ENCODE data around the gene RPL34.
"Not testable (repeated sequence)": the region's sequence is repeated elsewhere in the genome, so short reads cannot be mapped to it uniquely, and the experiment has no call there.

RPL34 gene

GRCh38 chr4:108620101-108620932, at the start of gene RPL34:
Gene RPL34 (plus strand): TSS chr4:108620576. CDS start chr4:108621960, 1,384 bp downstream.
- peak; percentile 97 for DNase-seq

DNA sequence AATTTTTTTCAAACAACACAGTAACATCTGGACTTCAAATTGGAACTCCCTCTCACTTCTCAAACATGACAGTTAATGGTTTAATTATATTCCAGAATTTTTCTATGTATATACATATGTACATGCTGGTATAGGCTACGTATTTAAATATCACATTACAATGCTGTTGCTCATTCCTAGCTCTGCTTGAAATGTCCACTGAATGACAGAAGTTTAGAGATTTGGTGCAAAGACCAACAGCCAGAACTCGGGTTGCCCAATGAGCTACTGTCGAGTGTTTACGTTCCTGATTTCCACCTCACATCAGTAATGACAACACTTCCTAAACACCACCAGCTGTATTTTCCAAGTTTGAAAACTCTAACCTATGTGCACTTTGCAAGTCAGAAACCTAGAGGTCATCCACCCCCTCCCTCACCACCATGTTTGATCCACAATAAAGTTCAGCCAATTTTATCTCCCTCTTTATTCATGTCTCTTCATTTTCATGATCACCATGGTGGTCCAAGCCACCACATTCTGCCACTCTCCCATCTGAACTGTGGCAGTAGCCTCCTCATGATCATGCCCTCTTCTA, 49.3 kb upstream of the RPL34 start:
- no peak for DNase-seq

DNA sequence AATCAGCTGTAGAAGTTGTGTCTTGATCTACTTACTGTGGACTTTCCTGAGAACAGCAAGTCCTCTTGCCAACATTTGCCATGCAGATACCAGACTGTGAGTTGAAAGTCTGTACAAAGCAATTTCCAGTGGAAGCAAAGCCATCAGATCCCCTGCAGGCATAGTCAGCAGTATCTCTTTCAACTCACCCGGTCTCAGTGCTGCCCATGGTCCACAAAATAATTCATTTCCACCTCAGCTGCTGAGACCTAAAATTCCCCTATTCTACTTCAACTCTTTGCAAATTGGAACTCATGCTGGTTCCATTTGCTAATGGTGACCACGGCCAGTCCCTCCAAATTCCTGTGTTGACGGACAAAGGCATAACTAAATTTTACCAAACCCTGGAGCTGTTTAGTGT, 46.0 kb upstream of the RPL34 start:
- DNase-seq: no peak

- DNase-seq: no peak
These were observed 39.3 kb upstream of the RPL34 start for GRCh38 chr4:108581083-108581482.

DNA sequence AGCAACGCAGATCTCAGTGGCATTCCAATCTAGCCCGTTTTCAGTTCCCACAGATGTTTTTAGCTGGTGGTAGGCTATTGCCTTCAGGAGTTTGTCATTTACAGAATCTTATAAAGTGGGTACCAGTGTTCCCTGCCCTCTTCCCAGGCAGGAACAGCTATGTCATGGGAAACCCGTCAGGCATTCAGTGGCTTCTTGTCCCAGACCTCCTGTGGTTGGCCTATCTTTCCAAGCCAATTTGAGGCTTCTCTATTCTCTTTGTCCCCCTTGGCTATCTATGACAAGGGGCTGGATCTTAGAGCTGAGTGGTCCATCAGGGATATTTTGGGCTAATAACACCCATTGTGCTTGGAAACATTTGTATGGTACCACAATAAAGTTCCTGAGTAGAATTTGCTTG, 33.6 kb upstream of the RPL34 start:
- DNase-seq: no peak

- no peak for DNase-seq
These were observed 31.5 kb upstream of the RPL34 start for GRCh38 chr4:108588878-108589277.

DNA sequence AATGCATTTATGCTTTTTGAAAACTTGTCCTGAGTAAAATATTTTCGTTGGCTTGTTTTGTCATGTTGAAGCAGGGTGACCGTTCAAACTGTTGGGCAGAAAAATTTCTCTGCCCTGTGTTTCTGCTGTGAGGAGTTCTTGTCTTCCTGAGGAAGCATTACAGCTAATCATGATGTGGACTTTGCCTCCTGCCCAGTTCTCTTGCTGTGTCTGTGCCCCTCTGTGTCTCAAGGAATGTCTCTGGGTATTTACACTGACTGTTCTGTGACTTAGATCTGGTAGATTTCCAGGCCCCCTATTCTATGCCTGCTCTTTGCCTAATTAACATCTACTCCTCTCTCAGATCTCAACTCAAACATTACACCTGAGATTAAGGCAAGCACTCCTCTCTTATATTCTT, 30.4 kb upstream of the RPL34 start:
- no peak for DNase-seq

DNA sequence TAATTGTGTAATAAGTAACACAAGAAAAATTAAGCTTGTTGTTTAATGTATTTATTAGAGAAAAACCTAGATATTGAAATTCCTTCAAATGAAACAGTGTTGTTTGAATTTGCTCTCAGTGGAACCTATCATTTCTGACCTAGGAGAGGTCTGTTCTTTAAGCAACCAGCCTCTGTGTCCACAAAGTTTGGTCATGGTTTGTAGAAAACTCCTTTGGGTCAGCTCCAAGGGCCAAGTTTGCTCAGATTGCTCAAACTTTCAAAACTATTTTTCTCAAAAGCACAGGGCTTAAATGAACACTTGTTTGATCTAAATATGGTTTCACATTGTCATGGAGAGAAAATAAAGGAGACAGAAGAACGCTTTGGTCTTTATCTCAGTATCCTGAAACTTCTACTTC, 29.6 kb upstream of the RPL34 start:
- no peak for DNase-seq

DNA sequence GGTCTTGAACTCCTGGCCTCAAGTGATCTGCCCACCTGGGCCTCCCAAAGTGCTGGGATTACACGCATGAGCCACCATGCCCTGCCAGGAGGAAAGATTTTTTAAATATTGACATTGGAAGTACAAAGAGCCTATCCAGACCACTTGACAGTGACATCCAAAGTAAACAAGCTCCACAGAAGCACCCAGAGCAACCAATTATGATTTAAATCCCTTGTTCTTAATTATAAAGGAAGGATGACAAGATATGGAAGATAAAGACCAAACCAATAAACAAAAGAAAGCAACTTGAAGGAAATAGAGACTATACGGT, 27.7 kb upstream of the RPL34 start:
- peak; percentile 19 for DNase-seq

DNA sequence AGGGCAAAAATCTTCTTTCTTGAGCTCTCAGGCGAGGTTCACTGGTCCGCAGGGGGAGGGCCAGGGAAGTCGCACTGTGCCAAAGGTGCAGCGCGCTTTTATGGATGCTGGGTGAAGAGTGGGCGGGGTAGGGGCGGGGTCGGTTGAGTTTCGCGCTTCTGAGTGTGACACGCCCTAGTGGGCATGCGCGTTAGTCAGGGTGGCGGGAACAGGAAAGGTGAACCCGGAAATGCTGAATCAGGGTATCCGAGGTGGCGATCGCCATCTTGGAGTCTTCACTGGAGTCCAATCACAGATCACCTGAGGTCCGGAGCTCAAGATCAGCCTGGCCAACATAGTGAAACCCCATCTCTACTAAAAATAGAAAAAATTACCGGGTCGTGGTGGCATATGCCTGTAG, 26.1 kb upstream of the RPL34 start:
- not testable (repeated sequence) for DNase-seq

- DNase-seq: no peak
These were observed 24.0 kb upstream of the RPL34 start for GRCh38 chr4:108596344-108596743.

DNA sequence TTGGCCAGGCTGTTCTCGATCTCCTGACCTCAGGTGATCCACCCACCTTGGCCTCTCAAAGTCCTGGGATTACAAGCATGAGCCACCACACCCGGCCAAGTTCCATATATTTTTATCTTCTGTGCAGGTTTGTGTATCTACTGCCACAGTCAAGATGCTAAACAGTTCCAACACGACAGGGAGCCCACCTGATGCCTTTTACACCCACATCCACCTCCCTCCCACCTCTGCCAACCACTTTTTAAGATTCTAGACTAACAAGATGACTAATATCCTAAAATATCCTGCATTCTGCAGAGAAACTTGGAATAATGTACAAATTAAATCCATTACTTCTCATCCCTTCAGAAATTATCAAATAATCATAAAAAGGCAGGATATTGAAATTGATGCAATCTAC, 19.3 kb upstream of the RPL34 start:
- no peak for DNase-seq

GRCh38 chr4:108601532-108601931, 18.8 kb upstream of the RPL34 start:
- DNase-seq: no peak

- no peak for DNase-seq
These were observed 18.2 kb upstream of the RPL34 start for GRCh38 chr4:108602163-108602562.

GRCh38 chr4:108607079-108607815, 13.1 kb upstream of the RPL34 start:
- no peak for DNase-seq

DNA sequence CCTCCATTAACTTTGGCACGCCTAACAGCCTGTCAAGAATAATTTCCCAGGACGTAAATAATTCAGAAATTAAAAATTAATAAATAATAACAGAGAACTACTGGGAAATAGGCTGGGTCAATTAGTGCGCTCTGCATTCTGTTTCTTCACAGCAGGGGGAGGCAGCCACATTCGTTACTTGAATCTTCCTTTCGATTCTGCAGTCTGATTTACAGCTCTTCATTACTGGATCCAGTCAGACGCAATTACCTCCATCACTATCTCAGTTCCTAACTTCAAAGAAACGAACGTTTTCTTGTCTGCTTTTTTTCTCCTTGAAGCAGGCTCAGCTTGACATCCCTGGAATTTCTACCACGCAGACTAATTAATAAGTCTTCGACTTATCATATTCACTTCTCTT, 9.0 kb upstream of the RPL34 start:
- DNase-seq: no peak

- DNase-seq: no peak
These were observed 8.0 kb upstream of the RPL34 start for GRCh38 chr4:108612365-108612764.

DNA sequence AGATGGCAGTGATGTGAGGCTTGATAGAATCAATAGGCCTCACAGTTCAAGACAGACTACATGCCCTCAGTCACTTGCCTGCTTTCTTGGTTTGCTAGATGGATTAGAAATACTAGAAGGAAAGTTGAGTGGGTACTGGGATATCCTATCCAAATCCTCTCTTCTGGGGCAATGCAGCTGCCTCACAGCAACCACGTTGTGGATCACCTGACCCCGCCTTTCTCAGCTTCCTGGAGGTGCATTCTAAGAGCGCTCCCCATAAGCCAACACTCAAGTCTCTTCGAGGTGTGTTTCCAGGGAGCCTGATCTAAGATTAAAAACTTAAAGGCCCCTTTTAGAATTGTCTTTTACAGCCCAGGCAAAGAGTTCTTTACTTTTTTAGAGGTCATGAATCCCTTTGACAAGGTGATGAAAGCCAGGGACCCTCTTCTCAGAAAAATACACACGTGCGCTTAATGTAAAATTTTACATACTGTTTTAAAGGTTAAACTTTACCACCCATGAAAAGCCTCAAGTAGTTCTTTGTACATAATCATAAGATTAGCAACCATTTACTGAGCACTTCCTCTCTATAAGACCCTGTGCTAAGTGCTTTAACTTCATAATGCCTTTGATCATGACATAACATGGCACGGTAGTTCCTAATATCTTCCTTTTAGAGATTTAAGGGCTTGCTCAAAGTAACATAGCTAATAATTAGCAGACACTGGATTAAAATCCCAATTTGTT, 840 bp upstream of the RPL34 start:
- DNase-seq: no peak

DNA sequence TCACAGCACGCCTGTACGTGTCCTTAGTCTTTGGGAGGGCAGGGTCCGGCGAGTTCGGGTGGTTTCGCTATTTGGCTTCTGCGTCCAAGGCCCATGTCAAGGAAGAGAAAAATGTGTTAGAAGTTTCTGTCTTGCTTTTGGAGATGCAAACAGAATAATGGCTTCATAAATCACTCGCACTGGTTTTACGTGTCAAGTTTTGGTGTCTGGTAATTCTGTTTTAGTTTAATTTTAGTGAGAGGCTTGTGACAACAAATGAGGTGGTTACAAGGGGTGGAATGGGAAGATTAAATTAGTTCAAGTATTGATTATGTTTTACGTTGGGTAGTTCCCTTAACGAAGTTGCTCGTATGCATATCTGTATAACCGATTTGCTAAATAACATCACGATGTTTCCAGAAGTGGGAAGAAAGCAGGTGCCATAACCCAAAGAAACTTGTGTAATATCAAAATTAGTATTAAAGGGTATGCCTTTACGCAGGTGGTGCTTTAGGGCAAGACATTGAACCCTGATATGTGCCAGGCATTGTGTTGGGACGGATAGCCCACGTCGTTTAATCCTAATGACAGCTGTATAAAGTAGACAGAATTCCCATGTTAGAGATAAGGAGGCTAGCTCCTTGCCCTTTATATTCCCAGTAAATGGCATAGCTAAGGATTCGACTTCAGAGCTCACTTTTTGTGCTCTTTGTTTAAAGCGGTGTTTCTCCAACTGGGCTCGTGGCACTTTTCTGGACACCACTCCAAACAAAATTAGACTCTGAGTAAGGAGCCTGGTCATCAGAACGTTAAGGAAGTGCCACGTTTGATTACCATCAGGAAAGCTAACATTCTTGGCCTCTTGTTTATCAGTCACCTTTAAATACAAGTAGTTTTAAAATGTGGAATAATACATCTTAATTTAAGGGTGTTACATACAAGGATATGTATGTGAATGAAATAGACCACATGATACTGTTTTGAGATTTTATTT, 843 bp downstream of the RPL34 start:
- no peak for DNase-seq

DNA sequence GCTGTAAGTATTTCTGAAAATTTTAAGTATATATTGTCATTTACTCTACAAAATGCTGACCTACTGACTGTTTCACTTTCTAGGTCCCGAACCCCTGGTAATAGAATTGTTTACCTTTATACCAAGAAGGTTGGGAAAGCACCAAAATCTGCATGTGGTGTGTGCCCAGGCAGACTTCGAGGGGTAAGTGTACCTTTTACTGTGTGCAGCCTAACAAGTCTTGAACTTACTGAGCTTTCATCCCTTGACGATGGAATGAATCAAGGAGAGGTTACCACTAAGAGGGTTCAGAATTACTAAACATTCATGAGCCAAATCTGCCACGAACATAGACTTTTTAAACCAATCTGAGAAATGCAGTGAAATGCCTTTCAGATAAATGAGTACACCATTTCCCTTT, 1.6 kb downstream of the RPL34 start:
- no peak for DNase-seq

DNA sequence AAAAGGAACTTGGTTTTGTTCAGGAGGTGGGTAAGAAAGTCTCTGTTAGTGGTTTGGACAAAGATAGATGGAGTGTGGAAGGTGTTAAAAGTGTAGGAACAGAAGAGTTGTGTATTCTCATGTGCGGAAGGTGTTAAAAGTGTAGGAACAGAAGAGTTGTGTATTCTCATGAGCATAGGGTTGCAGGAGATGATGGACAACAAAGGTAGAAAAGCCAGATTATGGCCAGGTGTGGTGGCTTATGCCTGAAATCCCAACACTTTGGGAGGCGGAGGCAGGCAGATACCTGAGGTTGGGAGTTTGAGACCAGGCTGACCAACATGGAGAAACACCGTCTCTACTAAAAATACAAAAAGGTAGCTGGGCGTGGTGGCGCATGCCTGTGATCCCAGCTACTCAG, 2.5 kb downstream of the RPL34 start:
- no peak for DNase-seq

Measured in NCI-H345 (cell line).